ENCODE results near the gene KIAA1328.
"Not testable (repeated sequence)": the region's sequence is repeated elsewhere in the genome, so short reads cannot be mapped to it uniquely, and the experiment has no call there.

Gene KIAA1328

GRCh38 chr18:36825526-36825925 lies 3.4 kb upstream of the KIAA1328 start:
- DNase-seq (ENCODE audit: low read depth in 2 of 2): no peak

GRCh38 chr18:36826556-36826955 lies 2.4 kb upstream of the KIAA1328 start:
- no peak for DNase-seq (ENCODE audit: low read depth in 2 of 2)

- no peak for DNase-seq (ENCODE audit: low read depth in 2 of 2)
Observed at GRCh38 chr18:36828157-36828629, 734 bp upstream of the KIAA1328 start.

GRCh38 chr18:36829362-36830157 lies 633 bp downstream of the KIAA1328 start:
- DNase-seq (ENCODE audit: low read depth in 2 of 2): no peak

DNA sequence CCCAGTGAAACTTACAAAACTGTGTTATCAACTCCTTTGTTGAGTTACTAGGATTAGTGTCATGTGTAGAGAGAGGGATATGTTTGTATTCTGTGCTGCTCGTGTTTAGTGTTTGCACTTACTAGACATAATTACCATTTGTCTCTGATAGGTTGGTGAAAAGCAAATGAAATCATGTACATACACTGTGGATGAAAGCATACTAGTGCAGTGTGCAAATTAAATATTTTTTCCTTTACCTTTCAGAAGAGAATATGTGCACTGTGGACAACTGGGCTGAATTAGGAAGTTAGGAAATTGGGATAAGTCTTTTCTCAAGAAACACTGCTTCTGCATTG lies 1.2 kb downstream of the KIAA1328 start:
- DNase-seq (ENCODE audit: low read depth in 2 of 2): no peak

- no peak for DNase-seq (ENCODE audit: low read depth in 2 of 2)
Observed at GRCh38 chr18:36831139-36831538, 2.2 kb downstream of the KIAA1328 start.

- DNase-seq (ENCODE audit: low read depth in 2 of 2): no peak
Observed at GRCh38 chr18:36833120-36833519, 4.2 kb downstream of the KIAA1328 start.

GRCh38 chr18:36835927-36836326 lies 7.0 kb downstream of the KIAA1328 start:
- DNase-seq (ENCODE audit: low read depth in 2 of 2): no peak

DNA sequence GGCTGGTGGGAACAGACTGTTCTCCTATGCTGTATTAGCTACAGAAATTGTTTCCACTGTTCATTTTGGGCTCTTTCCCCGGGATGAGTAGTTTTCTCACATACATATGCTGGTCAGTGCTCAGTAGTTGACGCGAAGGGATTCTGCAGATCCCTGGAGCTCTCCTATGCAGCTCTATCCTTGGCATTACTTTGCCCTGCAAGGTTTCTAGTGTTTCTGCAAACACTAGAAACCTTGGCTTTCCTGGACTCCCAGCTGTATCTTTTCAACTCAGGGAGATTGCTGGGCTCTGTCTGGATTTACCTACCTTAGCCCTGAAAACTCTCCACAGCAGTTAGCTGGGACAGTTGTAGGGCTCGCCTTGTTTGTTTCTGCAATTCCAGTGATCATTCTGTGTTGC lies 10.9 kb downstream of the KIAA1328 start:
- DNase-seq (ENCODE audit: low read depth in 2 of 2): no peak

DNA sequence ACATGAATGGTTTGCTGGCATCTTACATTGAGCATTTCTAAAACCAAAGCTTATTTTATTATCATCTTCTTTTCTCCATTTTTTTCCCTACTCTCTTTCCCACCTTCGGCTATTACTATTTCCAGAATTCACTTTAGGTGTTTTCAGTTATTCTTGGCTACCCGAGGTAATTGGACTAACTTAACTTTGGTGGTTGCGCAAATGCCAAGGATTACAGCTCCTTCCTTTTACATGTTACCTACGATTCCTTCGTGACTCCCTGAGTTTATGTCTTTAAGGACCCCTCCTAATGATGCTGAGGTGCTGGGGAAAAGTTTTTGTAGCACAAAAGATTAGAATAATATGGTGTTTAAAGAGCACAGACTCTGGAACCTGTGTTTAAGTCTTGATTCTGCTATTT lies 14.3 kb downstream of the KIAA1328 start:
- DNase-seq (ENCODE audit: low read depth in 2 of 2): no peak

GRCh38 chr18:36843784-36844183 lies 14.9 kb downstream of the KIAA1328 start:
- no peak for DNase-seq (ENCODE audit: low read depth in 2 of 2)

GRCh38 chr18:36848609-36849008 lies 19.7 kb downstream of the KIAA1328 start:
- no peak for DNase-seq (ENCODE audit: low read depth in 2 of 2)

DNA sequence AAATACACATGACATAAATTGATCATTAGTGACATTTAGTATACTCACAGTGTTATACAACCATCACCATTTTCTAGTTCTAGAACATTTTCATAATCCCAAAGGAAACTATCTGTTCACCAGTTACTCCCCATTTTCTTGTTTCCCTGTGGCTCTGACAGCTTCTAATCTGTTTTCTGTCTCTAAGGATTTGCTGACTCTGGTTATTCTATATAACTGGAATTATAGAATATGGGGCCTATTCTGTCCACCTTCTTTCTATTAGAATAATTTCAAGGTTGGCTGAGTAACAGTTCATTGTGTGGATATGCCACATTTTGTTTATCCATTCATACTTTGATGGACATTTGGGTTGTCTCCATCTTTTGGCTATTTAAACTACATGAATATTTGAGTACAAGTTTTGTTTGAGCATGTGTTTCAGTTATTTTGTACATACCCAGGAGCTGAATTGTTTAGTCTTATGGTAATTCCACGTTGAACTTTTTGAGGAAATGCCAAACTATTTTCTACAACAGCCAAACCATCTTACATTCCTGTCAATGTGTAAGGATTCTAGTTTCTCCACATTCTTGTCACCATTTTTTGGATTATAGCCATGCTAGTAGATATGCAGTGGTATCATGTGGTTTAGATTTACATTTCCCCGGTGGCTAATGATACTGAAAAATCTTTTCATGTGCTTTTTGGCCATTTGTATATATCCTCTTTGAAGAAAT lies 20.5 kb downstream of the KIAA1328 start:
- no peak for DNase-seq (ENCODE audit: low read depth in 2 of 2)

DNA sequence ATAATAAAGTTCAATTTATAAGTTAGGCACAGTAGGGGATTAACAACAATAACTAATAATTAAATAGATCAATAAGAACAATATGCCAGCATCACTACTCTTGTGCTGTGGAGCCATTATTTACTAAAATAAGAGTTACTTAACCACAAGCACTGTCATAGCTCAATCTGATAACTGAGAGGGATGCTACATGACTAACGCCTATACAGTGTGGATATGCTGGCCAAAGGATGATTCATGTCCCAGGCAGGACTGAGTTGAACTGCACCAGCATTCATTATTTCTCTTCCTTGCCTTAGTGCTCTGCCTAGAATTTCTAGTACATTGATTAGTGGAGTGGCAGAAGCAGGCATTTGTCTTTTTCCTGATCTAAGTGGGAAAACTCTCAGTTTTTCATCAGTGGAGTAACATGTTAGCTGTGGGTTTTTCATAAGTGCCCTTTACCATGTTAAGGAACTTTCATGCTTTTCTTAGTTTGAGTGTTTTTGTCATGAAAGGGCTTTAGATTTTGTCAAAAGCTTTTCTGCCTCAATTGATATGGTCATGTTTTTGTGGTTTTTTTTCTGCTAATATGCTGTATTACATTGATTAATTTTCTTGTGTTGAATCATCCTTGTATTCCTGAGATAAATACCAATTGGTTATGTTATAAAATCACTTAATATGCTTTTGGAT lies 21.7 kb downstream of the KIAA1328 start:
- DNase-seq (ENCODE audit: low read depth in 2 of 2): no peak

GRCh38 chr18:36851202-36851590 lies 22.3 kb downstream of the KIAA1328 start:
- DNase-seq (ENCODE audit: low read depth in 2 of 2): no peak

DNA sequence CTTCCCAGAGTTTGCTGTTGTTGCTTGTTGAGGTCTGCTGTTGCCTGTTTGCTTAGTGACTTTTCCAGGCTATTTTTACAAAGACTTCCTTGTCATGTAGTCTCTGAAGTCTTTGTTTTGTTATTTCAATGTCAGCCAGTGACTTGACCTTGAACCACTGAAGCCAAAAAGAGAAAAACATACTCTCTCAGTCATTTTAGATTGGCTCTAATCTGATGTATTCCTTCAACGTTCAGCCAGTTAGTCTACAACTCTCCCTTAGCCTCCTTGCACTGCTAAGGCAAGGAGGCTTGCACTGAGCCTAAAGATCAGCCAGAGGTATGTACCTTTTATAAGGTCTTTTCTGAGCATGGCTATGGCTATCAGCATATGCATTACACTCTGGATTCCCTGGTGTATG lies 27.9 kb downstream of the KIAA1328 start:
- no peak for DNase-seq (ENCODE audit: low read depth in 2 of 2)

- DNase-seq (ENCODE audit: low read depth in 2 of 2): no peak
Observed at GRCh38 chr18:36862182-36862581, 33.3 kb downstream of the KIAA1328 start.

DNA sequence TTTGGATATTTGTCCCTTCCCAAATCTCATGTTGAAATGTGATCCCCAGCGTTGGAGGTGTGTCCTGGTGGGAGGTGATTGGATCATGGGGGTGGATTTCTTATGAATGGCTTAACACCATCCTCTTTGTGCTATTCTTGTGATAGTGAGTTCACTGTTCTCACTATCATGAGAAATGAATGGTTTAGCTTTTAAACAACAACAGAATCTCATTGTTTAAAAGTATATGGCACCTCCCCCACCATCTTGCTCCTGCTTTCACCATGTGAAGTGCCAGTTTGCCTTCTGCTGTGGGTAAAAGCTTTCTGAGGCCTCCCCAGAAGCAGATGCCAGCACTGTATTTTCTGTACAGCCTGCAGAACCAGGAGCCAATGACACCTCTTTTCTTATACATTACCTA lies 38.1 kb downstream of the KIAA1328 start:
- DNase-seq (ENCODE audit: low read depth in 2 of 2): no peak

DNA sequence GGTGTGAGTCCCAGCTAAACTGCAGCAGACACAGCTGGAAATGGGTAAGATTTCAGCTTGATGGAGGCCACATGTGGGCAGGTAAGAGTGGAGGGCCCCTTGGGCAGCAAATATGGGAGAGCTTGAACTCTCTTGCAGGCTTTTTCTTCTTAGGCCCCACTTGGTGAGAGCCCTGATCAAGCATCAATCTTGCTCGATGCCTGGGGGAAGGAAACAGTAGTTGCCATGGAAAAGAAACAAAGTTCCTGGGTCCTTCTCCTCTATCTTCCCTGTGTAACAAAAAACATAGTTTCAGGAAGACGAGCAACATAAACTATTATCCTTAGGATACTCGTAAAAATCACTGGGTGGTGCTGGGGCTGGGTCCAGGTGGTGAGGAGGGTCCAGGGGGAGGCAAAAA lies 42.9 kb downstream of the KIAA1328 start:
- DNase-seq (ENCODE audit: low read depth in 2 of 2): no peak

- DNase-seq (ENCODE audit: low read depth in 2 of 2): no peak
Observed at GRCh38 chr18:36872329-36872728, 43.4 kb downstream of the KIAA1328 start.

- DNase-seq (ENCODE audit: low read depth in 2 of 2): not testable (repeated sequence)
Observed at GRCh38 chr18:36873826-36874225, 44.9 kb downstream of the KIAA1328 start.

GRCh38 chr18:36879796-36880195 lies 50.9 kb downstream of the KIAA1328 start:
- not testable (repeated sequence) for DNase-seq (ENCODE audit: low read depth in 2 of 2)

GRCh38 chr18:36885981-36886380 lies 57.1 kb downstream of the KIAA1328 start:
- no peak for DNase-seq (ENCODE audit: low read depth in 2 of 2)
